GM23248 (cell line): ENCODE data around the gene STK33. TPM values are rescaled to one million over a fixed set of nuclear protein-coding genes. Genes with fewer than 3 reads are reported as not detected.

Source experiments
- DNase-seq: peaks from one replicate; pipeline ENCODE4 v3.0.0-alpha.2; 2015
- H2AFZ ChIP-seq: fragments of 200-600 bp; sonication (generic); 2 replicates; pipeline ENCODE4 v1.6.1; 2016; ENCODE audit warnings: antibody characterized with exemption
- H3F3A ChIP-seq: fragments of 200-600 bp; sonication (generic); 2 replicates; pipeline ENCODE4 v1.6.1; 2016; ENCODE audit warnings: mild to moderate bottlenecking, antibody characterized with exemption, mixed run types; ENCODE audit not compliant: insufficient read depth
- H3K27ac ChIP-seq: fragments of 200-600 bp; sonication (generic); 2 replicates; pipeline ENCODE4 v1.5.1; 2016; ENCODE audit warnings: mild to moderate bottlenecking
- H3K27me3 ChIP-seq: fragments of 200-600 bp; sonication (generic); replicated peaks from 2 replicates; pipeline ENCODE4 v1.6.1; 2016; ENCODE audit warnings: mild to moderate bottlenecking; ENCODE audit not compliant: insufficient read depth
- H3K36me3 ChIP-seq: fragments of 200-600 bp; sonication (generic); 2 replicates; pipeline ENCODE4 v1.6.1; 2016; ENCODE audit warnings: low read depth, mild to moderate bottlenecking
- H3K4me1 ChIP-seq: fragments of 200-600 bp; sonication (generic); 2 replicates; pipeline ENCODE4 v1.6.1; 2016; ENCODE audit warnings: mild to moderate bottlenecking; ENCODE audit not compliant: insufficient read depth
- H3K4me2 ChIP-seq: fragments of 200-600 bp; sonication (generic); one replicate; pipeline ENCODE4 v1.6.1; 2016; ENCODE audit warnings: mild to moderate bottlenecking; ENCODE audit not compliant: unreplicated experiment
- H3K4me3 ChIP-seq: fragments of 200-600 bp; sonication (generic); 2 replicates; pipeline ENCODE4 v1.5.1; 2016; ENCODE audit warnings: mild to moderate bottlenecking
- H3K79me2 ChIP-seq: fragments of 200-600 bp; sonication (generic); 2 replicates; pipeline ENCODE4 v1.6.1; 2016; ENCODE audit warnings: mild to moderate bottlenecking; ENCODE audit not compliant: insufficient read depth
- H3K9ac ChIP-seq: fragments of 200-600 bp; sonication (generic); 2 replicates; pipeline ENCODE4 v1.6.1; 2016; ENCODE audit warnings: mild to moderate bottlenecking
- H3K9me2 ChIP-seq: fragments of 200-600 bp; sonication (generic); 2 replicates; pipeline ENCODE4 v1.6.1; 2016; ENCODE audit warnings: mixed run types, mild to moderate bottlenecking, moderate library complexity; ENCODE audit not compliant: insufficient read depth
- H3K9me3 ChIP-seq: fragments of 200-600 bp; sonication (generic); one replicate; pipeline ENCODE4 v1.6.1; 2017; ENCODE audit warnings: low read depth
- H4K20me1 ChIP-seq: fragments of 200-600 bp; sonication (generic); 2 replicates; pipeline ENCODE4 v1.6.0; 2016; ENCODE audit not compliant: insufficient read depth
- EZH2 ChIP-seq: fragments of 200-600 bp; sonication (generic); IDR thresholded peaks from 2 replicates; pipeline ENCODE4 v1.6.1; 2018; ENCODE audit warnings: antibody characterized with exemption, mild to moderate bottlenecking; ENCODE audit not compliant: insufficient read depth, poor library complexity, severe bottlenecking
- EZH2phosphoT487 ChIP-seq: fragments of 200-600 bp; sonication (generic); IDR thresholded peaks from 2 replicates; pipeline ENCODE4 v1.6.1; 2018; ENCODE audit warnings: antibody characterized with exemption, moderate library complexity, mild to moderate bottlenecking, low read depth; ENCODE audit not compliant: insufficient read depth
- WGBS, 2 experiments: methylation state at CpG; one replicate each; pipeline ENCODE4 v1.1.6; 2015 to 2017; ENCODE audit warnings: low lambda C conversion rate in 2 of 2, low coverage in 1 of 2; ENCODE audit errors: missing lambda C conversion rate in 2 of 2; 5-methylcytosine and 5-hydroxymethylcytosine counted together
- in situ Hi-C: fragments of 300-500 bp; cut with MboI; formaldehyde crosslinking; loops from 2 replicates; pipeline ENCODE4 v1.15.0; 2020
- polyA plus RNA-seq: library from polyadenylated mRNA; unstranded; fragments of >200 nt; fragmentation: Nextera tagmentation; extraction: Ambion mirVana; gene quantifications from 2 replicates; pipeline ENCODE4 v1.2.1, GENCODE V29; 2016
- total RNA-seq: library from RNA; depleted of rRNA; stranded (reverse); fragments of >200 nt; shearing (Covaris generic); gene quantifications from 2 replicates; pipeline ENCODE4 v1.2.3, GENCODE V29; 2014

The STK33 gene
- total and polyA plus RNA-seq, 2 experiments from 2014 or later, result not detected

DNA sequence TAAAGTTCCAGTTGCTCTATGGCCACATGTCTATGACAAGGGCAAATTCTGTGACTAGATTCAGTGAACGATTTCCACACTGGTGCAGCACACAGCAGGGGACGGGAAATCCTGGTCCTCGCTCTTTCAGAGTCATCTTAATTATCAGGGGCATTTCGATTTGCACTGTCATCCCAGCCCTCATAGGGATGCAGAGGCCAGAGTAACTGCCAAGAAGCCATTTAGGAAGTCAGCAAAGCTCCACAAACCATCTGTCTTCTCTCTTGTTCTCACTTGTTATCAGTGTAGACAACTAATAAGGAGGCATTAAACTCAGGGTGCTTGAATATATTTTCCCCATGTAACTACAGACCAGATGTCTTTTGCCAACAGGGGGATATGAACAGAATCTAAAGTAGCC, 151.7 kb downstream of the STK33 start:
- Histone ChIP-seq H3K79me2 (no peaks in the 10 kb centered on the region), H3K27ac (no peak overlapping the region), H3K4me1 (no peaks in the 10 kb centered on the region), H3K4me3 (no peak overlapping the region), H3K36me3 (no peaks in the 10 kb centered on the region), H3F3A (no peaks in the 10 kb centered on the region), H3K9me2 (no peaks in the 10 kb centered on the region), H3K27me3 (0 out of 2 replicates have a peak, but pooled peaks cover 6% of the 10 kb centered on the region), H2AFZ (no peak overlapping the region), H4K20me1 (no peaks in the 10 kb centered on the region), H3K4me2 (no peak overlapping the region), H3K9ac (no peak overlapping the region), H3K9me3 (no peaks in the 10 kb centered on the region)
- in situ Hi-C loops, result no loop called here
- 8 to 9% methylated on average over 4 of the region's 4 CpGs for WGBS, 2 experiments
- DNase-seq, result no peak
- TF ChIP-seq EZH2 (no peak), EZH2phosphoT487 (no peak)

DNA sequence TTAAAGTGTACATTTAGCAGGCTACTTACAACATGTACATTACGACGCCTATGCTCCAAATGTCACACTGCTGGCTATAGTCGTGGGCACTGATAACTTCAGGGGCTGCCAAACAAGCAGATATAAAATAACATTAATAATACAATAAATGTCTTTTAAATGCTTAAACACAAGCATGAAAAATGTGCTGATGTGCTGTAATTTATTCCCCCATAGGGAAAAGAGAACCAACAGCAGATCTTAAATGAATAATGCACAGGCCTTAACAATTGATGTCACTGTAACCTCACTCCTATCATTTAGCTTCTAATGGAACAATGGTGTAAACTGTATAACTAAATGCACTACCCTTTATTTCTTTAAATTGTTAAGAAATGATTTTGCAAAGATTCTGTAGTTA, 153.4 kb downstream of the STK33 start:
- WGBS, 2 experiments, result 59 to 60% methylated on average over 3 of the region's 3 CpGs
- TF ChIP-seq EZH2phosphoT487 (no peak), EZH2 (no peak)
- no peaks in the 10 kb centered on the region for H3K79me2 ChIP-seq
- H3F3A ChIP-seq, result no peaks in the 10 kb centered on the region
- H3K27ac ChIP-seq, result no peak overlapping the region
- in situ Hi-C loops, result no loop called here
- H3K4me1 ChIP-seq, result no peaks in the 10 kb centered on the region
- no peak overlapping the region for H3K4me3 ChIP-seq
- peaks cover 6% of the 10 kb centered on the region; the same call in 1 of the 2 replicates for H3K27me3 ChIP-seq
- no peak for DNase-seq
- no peaks in the 10 kb centered on the region for H4K20me1 ChIP-seq
- H3K9me3 ChIP-seq, result no peaks in the 10 kb centered on the region
- H3K36me3 ChIP-seq, result no peaks in the 10 kb centered on the region
- no peak overlapping the region for H3K9ac ChIP-seq
- no peak overlapping the region for H3K4me2 ChIP-seq
- H2AFZ ChIP-seq, result no peak overlapping the region
- H3K9me2 ChIP-seq, result no peaks in the 10 kb centered on the region

DNA sequence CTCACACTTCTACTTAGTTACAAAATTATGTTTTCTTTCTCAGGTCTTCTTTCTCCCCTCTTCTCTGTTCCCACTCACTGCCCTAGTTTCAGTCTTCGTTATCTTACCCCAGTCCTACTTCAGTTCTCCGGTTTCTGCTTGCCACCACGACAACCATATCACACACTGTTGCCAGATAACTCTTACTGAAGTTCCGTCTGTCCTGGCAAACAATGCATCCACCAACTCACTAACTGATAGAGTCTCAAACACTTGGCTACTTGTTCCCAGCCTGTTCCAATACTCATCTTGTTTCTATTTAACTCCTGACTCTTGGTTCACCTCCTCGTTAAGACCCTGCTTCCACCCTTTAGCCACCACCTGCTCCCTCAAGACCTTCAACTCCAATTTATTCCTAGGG, 164.5 kb downstream of the STK33 start:
- Histone ChIP-seq H3K36me3 (no peaks in the 10 kb centered on the region), H3F3A (no peaks in the 10 kb centered on the region), H4K20me1 (no peaks in the 10 kb centered on the region), H3K27ac (no peak overlapping the region), H2AFZ (no peak overlapping the region), H3K79me2 (no peaks in the 10 kb centered on the region), H3K27me3 (peaks cover 6% of the 10 kb centered on the region), H3K9ac (no peak overlapping the region), H3K4me3 (no peak overlapping the region), H3K9me2 (no peaks in the 10 kb centered on the region), H3K4me2 (no peak overlapping the region), H3K9me3 (no peaks in the 10 kb centered on the region), H3K4me1 (no peaks in the 10 kb centered on the region)
- TF ChIP-seq EZH2phosphoT487, result no peak
- no peak for TF ChIP-seq EZH2
- WGBS, 2 experiments, result 20 to 28% methylated on average over 5 of the region's 5 CpGs
- in situ Hi-C loops, result no loop called here
- no peak for DNase-seq

DNA sequence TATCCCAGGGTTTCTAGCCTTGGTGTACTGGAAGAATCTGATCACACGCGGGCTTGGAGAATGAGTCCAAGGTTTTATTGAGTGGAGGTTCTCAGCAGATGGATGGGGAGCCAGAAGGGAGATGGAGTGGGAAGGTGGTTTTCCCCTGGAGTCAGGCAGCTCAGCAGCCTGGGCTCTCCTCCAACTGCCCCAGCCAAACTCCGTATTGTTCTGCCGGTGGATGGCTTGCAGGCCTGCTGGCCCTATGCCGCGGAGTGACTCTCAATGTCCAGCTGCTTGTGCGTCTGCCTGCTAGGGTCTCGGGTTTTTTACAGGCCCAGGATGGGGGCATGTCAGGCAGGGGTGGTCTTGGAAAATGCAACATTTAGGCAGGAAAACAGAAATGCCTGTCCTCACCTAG, 168.0 kb downstream of the STK33 start:
- Histone ChIP-seq H3K4me1 (no peaks in the 10 kb centered on the region), H3K4me2 (no peak overlapping the region), H3K9me2 (no peaks in the 10 kb centered on the region), H3K4me3 (no peak overlapping the region), H3K27me3 (peaks cover 6% of the 10 kb centered on the region; the same call in 1 of the 2 replicates), H3K9ac (no peak overlapping the region), H3F3A (no peaks in the 10 kb centered on the region), H4K20me1 (no peaks in the 10 kb centered on the region), H3K79me2 (no peaks in the 10 kb centered on the region), H3K9me3 (no peaks in the 10 kb centered on the region), H2AFZ (no peak overlapping the region), H3K27ac (no peak overlapping the region), H3K36me3 (no peaks in the 10 kb centered on the region)
- in situ Hi-C loops, result no loop called here
- WGBS, 2 experiments, result 40 to 54% methylated on average over 8 of the region's 8 CpGs
- TF ChIP-seq EZH2phosphoT487 (no peak), EZH2 (no peak)
- DNase-seq, result no peak

DNA sequence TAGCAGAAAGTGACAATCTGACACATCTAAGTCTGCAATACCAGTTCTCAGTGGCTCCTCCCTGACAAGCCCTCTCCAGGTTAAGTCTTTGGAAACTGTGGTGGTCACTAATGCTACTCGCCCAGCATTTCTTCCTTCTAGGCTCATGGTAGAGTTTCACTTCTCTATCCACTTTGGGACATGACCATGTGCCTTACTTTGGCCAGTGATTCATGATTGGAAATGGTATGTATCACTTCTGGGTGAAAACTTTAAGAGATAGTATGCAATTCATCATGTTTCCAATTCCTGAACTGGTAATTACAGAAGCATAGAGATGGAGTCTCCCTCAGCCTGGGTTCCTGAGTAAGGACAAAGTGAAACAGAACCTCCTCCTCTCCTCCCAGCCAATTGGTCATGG, 178.8 kb downstream of the STK33 start:
- Histone ChIP-seq H3F3A (no peaks in the 10 kb centered on the region), H4K20me1 (no peaks in the 10 kb centered on the region), H3K9me2 (no peaks in the 10 kb centered on the region), H3K4me1 (no peaks in the 10 kb centered on the region), H3K4me3 (no peak overlapping the region), H3K36me3 (no peaks in the 10 kb centered on the region), H3K27ac (no peak overlapping the region), H3K9me3 (no peaks in the 10 kb centered on the region), H3K79me2 (no peaks in the 10 kb centered on the region), H3K27me3 (peaks cover 12% of the 10 kb centered on the region; the same call in 1 of the 2 replicates), H3K9ac (no peak overlapping the region), H3K4me2 (no peak overlapping the region), H2AFZ (no peak overlapping the region)
- WGBS, 2 experiments, result 0 to 21% methylated on average over 1 of the region's 1 CpG
- in situ Hi-C loops, result no loop called here
- no peak for TF ChIP-seq EZH2phosphoT487
- no peak for TF ChIP-seq EZH2
- no peak for DNase-seq
